ES-I3 (cell line): ENCODE measurements around the gene EAPP.
"Not testable (repeated sequence)": the region's sequence is repeated elsewhere in the genome, so short reads cannot be mapped to it uniquely, and the experiment has no call there.

Experiments used
- H3K36me3 ChIP-seq: 2 replicates; pipeline ENCODE4 v1.6.1; 2013; ENCODE audit warnings: mild to moderate bottlenecking, low read length, control low read depth, moderate library complexity; ENCODE audit not compliant: insufficient read depth
- H3K4me1 ChIP-seq: 2 replicates; pipeline ENCODE4 v1.6.1; 2013; ENCODE audit warnings: mild to moderate bottlenecking, control low read depth, low read length; ENCODE audit not compliant: insufficient read depth
- H3K9ac ChIP-seq: 2 replicates; pipeline ENCODE4 v1.6.1; 2013; ENCODE audit warnings: low read depth, mild to moderate bottlenecking, low read length, moderate library complexity
- H3K9me3 ChIP-seq: 2 replicates; pipeline ENCODE4 v1.6.1; 2013; ENCODE audit warnings: mild to moderate bottlenecking, low read length, moderate library complexity; ENCODE audit not compliant: control insufficient read depth, insufficient read depth

Gene EAPP, protein sequence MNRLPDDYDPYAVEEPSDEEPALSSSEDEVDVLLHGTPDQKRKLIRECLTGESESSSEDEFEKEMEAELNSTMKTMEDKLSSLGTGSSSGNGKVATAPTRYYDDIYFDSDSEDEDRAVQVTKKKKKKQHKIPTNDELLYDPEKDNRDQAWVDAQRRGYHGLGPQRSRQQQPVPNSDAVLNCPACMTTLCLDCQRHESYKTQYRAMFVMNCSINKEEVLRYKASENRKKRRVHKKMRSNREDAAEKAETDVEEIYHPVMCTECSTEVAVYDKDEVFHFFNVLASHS

DNA sequence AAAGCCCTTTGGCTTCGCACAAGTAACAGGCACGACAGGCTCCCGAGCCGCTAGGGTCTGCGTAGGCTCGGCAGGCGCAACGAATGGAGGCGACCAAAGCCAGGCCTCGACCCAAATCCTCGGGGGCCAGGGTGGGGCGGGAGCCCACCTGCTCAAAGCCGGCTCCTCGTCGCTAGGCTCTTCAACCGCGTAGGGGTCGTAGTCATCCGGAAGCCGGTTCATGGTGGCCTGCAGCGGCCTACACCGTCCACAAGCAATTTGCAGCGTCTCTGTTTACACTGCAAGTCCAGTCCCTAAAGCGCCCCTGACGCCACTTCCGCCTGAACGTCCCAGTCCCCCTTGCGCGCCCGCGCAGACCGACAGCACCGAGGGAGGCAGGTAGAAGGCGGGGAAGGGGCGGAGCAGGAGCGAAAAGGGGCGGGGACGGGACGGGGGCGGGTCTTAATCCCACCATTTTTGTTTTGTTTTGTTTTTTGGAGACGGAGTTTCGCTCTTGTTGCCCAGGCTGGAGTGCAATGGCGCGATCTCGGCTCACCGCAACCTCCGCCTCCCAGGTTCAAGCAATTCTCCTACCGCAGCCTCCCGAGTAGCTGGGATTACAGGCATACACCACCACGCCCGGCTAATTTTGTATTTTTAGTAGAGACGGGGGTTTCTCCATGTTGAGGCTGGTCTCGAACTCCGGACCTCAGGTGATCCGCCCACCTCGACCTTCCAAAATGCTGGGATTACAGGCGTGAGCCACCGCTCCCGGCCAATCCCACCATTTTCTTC, at the start of gene EAPP:
TSS of gene EAPP (minus strand) at position 295 of the 774 bp plus-strand sequence. CDS start at position 222, 73 bp downstream.
- H3K4me1 ChIP-seq = peaks cover 5% of the 10 kb centered on the region; the same call in 1 of the 2 replicates
- H3K36me3 ChIP-seq = no peaks in the 10 kb centered on the region; the same call in 1 of the 2 replicates
- peak within 1 kb of the TSS; percentile 95 for H3K9ac ChIP-seq

DNA sequence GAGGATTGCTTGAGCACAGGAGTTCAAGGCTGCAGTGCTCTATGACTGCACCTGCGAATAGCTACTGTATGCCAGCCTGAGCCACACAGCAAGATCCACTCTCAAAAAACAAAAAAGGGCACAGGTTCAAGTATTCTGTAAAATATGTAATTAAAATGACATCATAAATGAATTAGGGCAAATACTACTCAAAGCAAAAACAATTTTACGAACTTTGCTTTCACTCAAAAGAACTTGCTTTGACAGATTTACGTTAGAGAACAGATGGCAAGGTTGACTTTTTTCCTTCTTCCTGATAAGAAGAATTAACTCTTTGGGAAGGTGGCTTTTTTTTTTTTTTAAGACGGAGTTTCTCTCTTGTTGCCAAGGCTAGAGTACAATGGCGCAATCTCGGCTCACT, 44.0 kb upstream of the EAPP start:
- no peaks in the 10 kb centered on the region for H3K4me1 ChIP-seq
- H3K9ac ChIP-seq = no peak overlapping the region
- no peaks in the 10 kb centered on the region; the same call in none of the 2 replicates for H3K36me3 ChIP-seq
- H3K9me3 ChIP-seq = no peaks in the 10 kb centered on the region

More for the DNA sequence above, at the start of gene EAPP:
- H3K9me3 ChIP-seq = no peaks in the 10 kb centered on the region

DNA sequence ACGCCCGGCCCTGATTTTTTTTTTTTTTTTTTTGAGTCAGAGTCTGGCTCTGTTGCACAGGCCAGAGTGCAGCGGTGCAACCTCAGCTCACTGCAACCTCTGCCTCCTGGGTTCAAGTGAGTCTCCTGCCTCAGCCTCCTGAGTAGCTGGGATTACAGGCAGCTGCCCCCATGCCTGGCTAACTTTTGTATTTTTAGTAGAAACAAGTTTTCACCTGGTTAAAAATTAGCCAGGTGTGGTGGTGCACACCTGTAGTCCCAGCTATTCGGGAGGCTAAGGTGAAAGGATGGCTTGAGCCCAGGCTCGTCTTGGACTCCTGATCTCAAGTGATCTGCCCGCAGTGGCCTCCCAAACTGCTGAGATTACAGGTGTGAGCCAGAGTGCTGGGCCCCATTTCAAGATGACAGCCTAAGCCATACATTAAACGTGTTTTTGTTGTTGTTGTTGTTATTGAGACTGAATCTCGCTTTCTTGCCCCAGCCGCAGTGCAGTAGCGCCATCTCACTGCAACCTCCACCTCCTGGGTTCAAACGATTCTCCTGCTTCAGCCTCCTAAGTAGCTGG, 42.7 kb upstream of the EAPP start:
- H3K9ac ChIP-seq = no peak overlapping the region
- no peaks in the 10 kb centered on the region for H3K4me1 ChIP-seq
- no peaks in the 10 kb centered on the region; the same call in 1 of the 2 replicates for H3K36me3 ChIP-seq
- H3K9me3 ChIP-seq = no peaks in the 10 kb centered on the region

DNA sequence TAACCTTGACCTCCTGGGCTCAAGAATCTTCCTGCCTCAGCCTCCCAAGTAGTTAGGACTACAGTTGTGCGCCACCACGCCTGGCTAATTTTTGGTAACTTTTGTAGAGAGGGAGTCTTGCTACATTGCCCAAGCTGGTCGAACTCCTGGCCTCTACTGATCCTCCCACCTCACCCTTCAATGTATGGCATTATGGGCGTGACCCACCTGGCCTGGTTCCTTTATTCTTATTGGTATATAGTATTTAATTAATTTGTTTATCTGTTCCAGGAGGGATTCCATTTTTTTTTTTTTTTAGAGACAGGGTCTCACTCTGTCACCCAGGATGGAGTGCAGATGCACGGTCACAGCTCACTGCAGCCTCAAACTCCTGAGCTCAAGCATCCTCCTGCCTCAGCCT, 40.9 kb upstream of the EAPP start:
- Histone ChIP-seq H3K9me3 (no peaks in the 10 kb centered on the region), H3K9ac (no peak overlapping the region), H3K36me3 (no peaks in the 10 kb centered on the region; the same call in 1 of the 2 replicates), H3K4me1 (no peaks in the 10 kb centered on the region)

DNA sequence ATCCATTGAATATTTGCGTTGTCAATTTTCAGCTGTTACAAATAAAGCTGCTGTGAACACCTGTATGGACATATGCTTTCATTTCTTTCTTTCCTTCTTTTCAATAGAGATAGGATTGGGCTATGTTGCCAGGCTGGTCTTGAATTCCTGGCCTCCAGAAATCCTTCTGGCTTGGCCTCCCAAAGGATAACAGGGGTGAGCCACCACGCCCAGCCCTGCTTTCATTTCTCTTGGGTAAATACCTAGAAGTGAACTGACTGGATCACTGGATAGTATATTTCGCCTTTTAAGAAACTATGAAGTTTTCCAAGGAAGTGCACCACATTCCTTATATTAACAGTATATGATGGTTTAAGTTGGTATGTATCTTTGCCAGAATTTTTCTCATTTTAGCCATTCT, 32.3 kb upstream of the EAPP start:
- Histone ChIP-seq H3K9ac (no peak overlapping the region), H3K4me1 (no peaks in the 10 kb centered on the region), H3K36me3 (peaks cover 10% of the 10 kb centered on the region), H3K9me3 (no peaks in the 10 kb centered on the region)

DNA sequence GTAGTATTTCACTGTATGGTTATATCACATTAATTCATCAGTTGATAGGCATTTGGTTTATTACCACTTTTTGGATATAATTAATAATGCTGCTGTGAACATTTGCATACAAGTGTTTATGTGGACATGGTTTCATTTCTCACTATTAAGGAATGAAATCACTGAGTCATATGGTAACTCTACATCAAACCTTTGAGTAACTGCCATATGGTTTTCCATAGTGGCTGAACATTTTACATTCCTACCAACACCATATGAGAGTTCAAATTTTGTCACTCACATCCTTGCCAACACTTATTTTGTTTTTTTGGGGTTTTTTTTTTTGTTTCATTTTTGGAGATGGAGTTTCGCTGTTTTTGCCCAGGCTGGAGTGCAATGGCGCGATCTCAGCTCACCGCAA, 30.2 kb upstream of the EAPP start:
- H3K4me1 ChIP-seq = no peaks in the 10 kb centered on the region
- H3K9me3 ChIP-seq = no peaks in the 10 kb centered on the region
- no peak overlapping the region for H3K9ac ChIP-seq
- peaks cover 13% of the 10 kb centered on the region for H3K36me3 ChIP-seq

DNA sequence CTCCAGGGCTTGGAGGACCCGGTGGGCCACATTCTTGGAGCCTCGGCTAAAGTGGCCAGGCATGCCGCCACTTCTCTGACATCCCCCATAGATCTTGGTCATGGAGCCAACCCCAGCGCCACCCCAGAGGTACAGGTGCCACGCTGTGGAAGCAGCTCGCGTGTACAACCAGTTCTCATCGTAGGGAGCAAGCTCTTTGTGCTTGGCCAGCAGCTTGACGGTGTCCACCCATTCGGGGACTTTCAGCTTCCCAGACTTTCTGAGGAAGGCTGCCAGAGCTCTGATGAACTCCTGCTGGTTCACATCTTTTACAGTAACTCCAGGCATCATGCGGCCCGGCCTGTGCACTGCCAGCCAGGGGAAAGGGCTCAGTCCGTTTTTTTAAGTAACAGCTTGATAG, 29.3 kb upstream of the EAPP start:
- no peaks in the 10 kb centered on the region for H3K4me1 ChIP-seq
- H3K9ac ChIP-seq = no peak overlapping the region
- H3K9me3 ChIP-seq = no peaks in the 10 kb centered on the region
- H3K36me3 ChIP-seq = peaks cover 13% of the 10 kb centered on the region

DNA sequence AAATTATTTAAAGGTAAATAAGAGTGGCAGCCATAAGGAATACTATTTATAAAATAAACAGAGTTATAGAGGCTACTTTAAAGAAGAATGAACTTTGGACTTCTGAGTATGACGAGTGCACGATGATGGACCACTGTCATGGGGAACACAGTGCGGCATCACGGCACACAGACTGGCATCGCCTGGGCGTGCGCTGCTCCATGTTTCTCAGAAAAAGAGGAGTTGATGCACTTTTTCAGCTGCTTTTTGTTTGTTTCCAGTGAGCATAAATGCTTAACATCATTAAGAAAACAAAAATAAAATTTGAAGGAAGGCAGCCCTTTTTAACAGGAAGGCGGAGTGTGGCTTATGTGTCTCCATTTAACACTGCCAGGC, 23.3 kb upstream of the EAPP start:
- H3K9ac ChIP-seq = no peak overlapping the region
- peaks cover 7% of the 10 kb centered on the region for H3K36me3 ChIP-seq

DNA sequence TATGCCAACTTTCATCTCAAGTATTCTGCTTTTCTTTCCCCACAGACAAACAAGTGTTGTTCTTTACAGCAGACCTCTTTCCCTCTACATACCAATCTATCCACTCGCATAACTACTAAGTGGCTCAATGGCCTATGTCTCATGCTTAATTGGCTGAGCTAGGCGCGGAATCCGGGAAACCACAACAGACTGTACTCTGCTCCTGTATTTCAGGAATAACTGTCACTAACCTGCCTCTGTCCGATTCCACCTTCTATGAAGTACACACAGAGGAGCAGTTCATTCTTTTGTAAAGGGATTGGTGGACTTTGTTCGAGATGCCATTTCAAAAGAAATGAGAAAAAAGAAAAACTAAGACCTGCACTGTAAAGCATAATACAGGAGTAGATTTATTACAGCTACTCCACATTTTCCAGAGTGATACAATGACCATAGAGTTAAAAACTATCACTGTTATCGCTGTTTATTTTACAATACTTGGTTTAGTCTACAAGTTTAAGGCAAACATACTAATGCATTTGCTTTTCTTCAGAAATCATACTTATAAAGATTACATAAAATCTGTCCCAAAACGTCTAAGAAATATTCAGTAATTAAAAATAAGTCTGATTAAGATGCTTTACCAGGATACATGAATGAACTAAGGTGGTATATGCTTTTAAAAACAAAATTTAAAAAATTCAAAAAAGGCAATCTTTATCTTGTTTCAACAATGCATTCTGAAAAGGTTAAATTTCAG, 22.7 kb upstream of the EAPP start:
- not testable (repeated sequence) for H3K9ac ChIP-seq, H3K36me3 ChIP-seq, H3K4me1 ChIP-seq, H3K9me3 ChIP-seq

More for the DNA sequence above, 23.3 kb upstream of the EAPP start:
- H3K4me1 ChIP-seq = no peaks in the 10 kb centered on the region
- no peaks in the 10 kb centered on the region for H3K9me3 ChIP-seq

DNA sequence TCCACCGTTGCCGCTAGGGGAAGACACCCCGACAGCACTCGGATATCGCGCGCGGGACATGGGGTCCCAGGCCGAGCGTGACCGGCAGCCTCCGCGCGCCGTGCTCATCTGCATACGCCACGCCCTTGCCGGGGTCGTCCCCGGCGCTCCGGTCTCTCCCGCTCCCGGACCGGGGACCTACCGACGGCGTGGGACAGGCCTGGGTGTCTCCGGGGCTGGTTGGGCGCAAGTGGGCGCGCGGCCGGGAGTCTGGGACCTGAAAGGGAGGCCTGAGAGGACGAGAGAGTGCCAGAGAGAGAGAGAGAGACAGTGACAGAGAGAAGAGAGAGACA, 17.0 kb upstream of the EAPP start:
- H3K36me3 ChIP-seq, H3K4me1 ChIP-seq, H3K9me3 ChIP-seq, H3K9ac ChIP-seq: not testable (repeated sequence)

DNA sequence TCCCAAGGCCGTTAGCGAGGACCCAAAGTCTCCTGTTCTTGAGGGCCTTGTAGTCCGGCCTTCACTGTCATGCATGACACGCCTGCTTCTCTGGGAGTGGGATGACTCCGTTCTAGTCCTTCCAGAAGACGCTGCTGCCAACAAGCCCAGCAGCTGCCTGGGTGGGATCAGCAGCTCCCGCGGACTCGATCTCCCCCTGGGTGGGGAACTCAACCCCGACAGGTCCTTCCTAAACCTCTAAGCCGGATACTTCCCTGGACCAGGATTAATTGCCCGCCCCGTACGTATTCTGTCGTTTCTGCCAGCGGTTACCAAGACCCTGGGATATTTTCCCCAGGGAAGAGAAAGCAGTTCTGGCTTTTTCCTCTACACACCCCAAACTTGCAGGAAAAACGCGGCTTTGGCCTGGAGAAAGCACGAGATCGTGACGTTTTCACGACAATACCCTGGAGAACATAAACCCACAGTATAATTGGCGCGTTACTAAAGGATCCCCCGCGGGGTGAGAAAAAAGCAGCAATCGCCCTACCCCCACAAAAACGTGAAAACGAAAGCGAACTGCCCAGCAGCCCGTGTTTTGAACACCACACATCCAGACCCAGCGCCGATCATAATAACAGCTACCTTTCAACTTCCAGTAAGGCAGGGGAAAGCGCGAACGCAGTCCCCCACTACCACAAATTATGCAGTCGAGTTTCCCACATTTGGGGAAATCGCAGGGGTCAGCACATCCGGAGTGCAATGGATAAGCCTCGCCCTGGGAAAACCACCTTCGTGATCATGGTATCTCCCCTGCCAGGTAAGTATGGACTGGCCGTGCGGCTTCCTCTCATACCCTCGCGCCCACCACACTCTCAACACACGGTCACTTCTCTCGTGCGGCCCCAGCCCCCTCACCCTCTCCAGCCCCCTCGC, 16.3 kb upstream of the EAPP start:
- H3K36me3 ChIP-seq, H3K4me1 ChIP-seq, H3K9ac ChIP-seq, H3K9me3 ChIP-seq: not testable (repeated sequence)

DNA sequence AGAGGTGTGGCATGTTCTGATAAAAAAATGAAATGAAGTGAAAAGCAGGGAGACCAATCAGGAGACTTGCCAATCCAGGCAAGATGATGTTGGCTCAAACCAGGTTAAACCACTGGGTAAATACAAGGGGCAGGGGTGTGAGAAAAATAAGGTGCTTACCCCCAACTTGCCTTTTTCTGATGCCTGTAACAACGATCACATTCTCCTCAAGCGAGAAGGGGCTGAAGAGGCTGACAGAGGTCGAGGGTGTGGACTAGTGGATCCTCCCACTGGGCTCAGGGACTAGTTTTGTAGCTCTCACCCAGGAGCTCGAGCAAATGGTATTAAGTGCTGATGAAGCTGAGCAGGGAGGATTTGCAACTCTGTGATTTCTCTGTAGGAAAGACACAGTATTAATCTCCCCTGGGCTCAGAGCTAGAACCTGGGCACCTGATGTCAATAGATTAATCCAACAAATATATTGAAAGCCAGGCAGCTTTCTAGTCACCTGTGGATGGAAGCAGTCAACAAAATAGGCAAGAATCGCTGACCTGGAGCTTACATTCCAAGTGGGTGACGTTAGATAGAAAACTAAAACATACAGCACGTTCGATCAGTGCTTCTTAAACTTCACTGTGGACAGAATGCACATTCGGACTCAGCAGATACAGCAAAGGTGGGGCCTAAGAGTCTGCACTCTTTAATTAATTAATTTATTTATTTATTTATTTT, 15.2 kb upstream of the EAPP start:
- Histone ChIP-seq H3K36me3 (no peaks in the 10 kb centered on the region), H3K4me1 (peaks cover 7% of the 10 kb centered on the region; the same call in 1 of the 2 replicates), H3K9me3 (no peaks in the 10 kb centered on the region), H3K9ac (no peak overlapping the region)

DNA sequence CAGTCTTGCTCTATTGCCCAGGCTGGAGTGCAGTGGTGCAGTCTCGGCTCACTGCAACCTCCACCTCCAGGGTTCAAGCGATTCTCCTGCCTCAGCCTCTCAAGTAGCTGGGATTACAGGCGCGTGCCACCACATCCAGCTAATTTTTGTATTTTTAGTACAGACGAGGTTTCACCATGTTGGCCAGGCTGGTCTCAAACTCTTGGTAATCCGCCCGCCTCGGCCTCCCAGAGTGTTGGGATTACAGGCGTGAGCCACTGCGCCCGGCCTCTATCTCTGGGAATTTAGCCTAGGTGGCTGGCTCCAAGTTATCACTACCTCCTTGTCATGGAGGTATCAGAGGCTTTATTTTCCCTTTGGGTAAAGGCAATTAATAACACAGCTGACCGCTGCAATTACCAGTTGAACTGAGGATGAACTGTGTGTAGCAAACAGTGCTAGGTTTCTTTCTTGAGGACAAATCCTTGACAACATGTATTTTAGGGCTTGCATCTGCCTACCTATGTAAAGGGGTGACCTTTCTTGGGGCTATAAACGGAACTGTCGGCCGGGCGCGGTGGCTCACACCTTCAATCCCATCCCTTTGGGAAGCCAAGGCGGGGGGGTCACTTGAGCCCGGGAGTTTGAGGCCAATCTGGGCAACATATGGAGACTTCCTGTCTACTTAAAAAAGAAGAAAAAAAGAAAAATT, 9.9 kb upstream of the EAPP start:
- not testable (repeated sequence) for H3K36me3 ChIP-seq, H3K9ac ChIP-seq, H3K9me3 ChIP-seq, H3K4me1 ChIP-seq
